D341Med (cell line): ENCODE data around the gene MYD88.
A peak's percentile ranks its signal among the peaks of the same experiment; 100 is the strongest.

Experiments
- DNase-seq: peaks from one replicate; pipeline ENCODE4 v3.0.0; 2012; ENCODE audit warnings: low spot score

The MYD88 gene

GRCh38 chr3:38112378-38112761, 26.1 kb upstream of the MYD88 start:
- DNase-seq = no peak

- DNase-seq = no peak
Observed at GRCh38 chr3:38114052-38114874, 24.2 kb upstream of the MYD88 start.

DNA sequence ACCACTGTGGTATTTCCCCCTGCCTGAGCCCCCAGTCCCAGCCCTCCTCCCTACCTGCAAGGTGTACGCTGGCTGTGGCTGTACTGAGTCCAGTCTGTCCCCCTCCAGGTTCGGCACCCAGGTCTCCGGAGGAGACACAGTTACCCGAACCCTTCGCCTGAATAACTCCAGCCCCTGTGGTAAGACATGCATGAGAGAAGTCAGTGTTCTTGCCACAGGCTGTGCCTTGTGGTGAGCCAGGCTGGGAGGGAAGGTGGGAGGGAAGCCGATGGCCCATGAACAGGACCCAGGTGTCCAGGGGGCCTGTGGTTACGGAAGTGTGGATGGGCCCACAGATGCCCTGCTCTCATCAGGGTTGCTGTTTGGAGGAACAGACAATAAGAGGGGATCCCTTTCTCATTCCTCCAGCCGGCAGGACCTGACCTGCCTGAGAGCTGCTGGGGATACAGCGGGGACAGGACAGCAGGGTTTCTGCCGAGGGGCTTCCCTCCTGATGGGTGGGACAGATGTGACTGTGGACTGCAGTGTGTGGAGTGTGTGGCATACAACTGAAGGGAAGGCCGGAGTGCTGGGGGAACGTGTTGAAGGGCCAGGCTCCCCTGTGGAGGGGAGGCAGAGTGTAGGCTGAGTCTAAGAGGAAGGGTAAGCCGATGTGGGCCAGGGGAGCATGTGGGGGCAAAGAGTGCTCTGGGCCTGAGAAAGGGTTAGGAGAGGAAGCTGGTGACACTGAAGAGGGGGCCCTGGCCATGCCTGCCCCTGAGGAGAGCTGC, 23.4 kb upstream of the MYD88 start:
- no peak for DNase-seq

GRCh38 chr3:38115645-38116427, 22.6 kb upstream of the MYD88 start:
- DNase-seq = no peak

- DNase-seq = no peak
Observed at GRCh38 chr3:38116471-38117162, 21.8 kb upstream of the MYD88 start.

DNA sequence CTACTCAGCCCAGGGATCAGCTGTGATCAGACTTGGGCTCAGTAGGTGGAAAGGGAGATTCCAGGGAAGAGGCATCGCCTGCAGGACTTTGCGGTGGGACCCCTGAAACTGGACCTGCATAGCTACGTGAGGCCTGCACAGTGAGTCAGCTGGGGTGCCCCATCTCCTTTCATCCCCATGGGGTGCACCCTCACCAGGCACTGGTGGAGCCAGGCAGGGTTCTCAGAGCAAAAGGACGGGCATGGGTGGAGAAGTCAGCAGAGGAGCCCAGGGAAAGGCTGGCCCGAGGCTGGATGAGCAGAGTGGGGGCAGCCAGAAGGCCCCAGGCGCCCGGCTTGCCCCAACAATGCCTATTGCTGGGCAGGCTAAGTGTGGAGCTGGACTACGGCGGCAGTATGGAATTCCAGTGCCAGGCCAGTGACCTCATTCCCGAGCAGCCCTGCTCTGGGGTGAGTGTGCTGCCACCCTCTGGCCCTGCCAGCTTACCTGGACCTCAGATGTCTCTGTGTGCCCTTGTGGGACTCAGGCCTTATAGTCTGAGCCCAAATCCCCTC, 21.2 kb upstream of the MYD88 start:
- DNase-seq = no peak

DNA sequence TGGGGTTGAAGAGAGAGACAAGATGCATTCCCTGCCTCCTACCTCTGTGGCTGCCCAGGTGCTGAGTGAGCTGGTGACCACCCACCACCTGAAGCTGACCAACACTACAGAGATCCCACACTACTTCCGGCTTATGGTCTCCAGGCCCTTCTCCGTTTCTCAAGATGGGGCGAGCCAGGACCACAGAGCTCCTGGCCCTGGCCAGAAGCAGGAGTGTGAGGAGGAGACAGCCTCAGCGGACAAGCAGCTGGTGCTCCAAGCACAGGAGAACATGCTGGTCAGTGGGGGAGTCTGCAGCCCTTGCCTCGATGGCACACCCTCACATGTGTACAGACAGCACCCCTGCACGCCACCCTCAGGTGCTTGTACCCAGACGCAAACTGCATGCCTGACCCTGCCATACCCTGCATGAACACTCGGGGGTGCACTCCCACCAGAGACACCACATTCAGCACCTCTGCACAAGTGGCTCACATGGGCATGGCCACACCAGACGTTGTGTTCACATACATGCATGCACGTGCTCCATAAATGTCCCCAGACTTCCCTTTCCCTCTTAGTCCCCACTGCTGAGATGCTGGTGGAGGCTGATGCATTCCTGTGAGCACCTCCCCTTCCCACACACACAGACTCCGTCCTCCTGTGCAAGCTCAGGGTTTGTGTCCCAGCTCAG, 20.6 kb upstream of the MYD88 start:
- peak; percentile 83 for DNase-seq

DNA sequence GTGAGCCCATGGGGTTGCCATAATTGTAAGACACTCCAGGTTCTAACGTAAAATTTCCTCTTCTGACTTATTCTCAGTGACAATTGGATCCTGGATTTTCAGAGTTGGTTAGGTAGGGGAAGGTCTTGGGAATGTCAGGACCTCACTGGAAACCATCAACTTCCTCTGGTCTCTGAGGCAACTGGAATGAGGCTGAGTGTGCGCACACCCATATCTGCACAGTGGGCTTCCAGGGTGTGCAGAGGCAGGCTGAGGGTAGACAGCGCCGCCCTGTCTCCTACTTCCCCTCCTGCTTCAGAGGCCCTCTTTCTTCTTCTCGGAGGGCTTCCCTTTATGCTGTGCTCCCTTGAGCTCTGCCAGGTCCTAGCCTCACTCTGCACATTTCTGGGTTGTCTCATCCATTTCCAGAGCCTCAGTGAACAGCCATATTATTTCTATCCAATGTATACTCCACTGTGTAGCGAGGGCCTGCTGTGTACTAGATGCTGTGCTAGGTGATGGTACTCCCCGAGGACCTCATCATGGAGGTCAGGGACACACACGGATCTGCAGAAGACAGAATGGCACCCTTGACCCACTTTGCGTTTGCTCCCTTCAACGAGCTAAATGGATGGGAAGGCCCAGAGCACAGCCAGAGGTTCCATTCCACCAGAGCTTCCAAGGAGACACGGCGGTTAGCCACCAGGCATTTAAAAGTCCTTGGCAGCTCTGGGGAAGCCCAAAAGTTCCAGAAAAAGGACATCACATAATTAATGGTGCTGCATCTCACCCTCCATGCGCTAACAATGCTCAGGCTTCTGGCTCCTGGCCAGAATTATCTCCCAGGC, 19.8 kb upstream of the MYD88 start:
- DNase-seq = no peak

GRCh38 chr3:38119248-38119544, 19.3 kb upstream of the MYD88 start:
- no peak for DNase-seq

DNA sequence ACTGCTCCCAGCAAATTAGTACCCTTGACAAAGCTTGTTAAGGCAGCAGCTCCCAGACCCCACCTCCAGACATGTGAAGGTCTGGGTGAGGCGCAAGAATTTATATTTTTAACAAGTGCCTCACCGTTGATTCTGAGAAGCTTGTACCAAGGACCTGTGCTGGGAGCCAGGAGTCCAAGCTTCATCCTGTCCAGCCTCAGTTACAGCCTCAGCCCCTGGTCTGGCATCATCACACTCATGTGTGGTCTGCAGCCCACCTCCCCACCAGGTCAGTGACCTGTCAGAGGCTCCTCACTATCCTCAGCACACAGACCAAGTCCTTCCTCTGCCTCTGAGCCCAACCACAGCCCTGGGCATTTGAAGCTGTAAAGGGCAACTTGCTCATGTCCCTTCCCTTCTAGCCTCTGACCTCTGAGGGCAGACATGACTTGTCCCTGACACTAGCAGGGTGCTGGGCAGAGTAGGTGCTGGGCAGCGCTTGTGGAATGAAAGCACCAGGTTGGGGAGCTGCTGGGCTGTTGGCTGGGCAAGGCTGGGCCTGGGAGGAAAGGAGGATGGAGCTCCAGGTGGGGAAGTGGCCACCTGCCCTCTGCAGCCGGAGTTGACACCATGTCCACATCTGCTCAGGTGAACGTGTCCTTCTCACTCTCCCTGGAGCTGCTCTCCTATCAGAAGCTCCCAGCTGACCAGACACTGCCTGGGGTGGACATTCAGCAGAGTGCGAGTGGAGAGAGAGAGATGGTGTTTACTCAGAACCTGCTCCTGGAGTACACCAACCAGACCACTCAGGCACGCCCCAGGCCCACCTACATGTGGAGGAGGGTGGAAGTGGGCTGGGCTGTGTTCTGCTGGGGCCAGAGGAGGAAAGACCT, 18.4 kb upstream of the MYD88 start:
- DNase-seq = no peak

DNA sequence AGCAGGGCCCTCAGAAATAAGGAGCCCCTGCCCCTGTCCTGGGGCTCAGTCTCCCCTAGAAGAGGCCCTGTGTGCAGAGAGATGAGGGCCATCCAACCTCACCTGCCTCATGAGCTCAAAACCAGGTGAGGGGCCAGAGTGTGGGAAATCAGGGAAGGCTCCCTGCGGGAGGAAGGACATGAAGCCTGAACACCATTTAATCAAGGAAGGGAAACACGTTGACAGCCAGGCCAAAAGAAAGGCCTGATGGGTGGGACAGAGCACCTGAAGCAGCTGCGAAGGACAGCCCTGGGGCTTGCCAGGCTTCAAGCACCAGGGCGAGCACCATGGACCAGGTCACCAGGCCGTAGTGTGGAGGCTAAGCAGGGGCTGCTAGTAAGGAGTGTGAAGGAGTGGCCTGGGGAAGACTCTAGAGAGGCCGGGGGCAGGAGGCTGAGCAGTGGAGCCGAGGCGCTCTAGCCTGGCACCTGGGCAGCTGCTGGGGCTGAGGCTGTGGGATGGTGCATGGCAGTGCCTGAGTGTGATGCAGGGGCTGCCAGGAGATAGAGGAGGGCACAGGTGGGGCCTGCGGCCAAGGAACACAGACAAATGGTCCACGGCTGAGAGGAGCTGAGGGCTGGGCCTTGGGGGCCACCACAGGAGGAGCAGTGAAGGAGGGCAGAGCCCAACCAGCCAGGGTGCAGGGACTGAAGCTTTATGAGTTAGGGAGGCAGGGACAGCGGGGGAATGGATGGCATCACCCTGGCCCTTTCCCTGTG, 17.6 kb upstream of the MYD88 start:
- DNase-seq = no peak

GRCh38 chr3:38121451-38121831, 17.0 kb upstream of the MYD88 start:
- DNase-seq = no peak

DNA sequence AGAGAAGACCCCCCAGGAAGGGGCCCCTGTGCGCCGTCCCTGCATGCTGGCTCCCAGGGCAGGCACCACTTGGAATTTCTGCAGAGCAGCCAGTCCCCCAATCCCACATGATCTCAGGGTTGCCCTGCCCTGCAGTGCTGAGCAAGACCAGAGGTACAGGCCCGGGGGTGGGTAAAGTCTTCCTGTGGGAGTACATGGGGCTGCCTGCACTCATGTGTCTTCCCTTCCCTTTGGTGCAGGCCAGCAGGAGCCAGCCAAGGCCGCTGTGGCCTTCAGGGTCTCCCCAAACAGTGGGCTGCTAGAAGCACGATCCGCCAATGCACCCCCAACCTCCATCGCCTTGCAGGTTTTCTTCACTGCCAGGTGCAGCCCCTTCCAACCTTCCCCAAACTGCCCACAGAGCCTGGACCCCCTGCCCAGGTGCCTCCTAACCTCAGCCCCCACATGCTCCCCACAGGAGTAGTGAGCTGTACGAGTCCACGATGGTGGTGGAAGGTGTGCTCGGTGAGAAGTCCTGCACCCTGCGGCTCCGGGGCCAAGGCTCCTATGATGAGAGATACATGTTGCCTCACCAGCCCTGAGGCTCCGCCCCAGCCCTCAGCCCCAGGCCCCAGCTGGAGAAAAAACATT, 16.5 kb upstream of the MYD88 start:
- DNase-seq = peak; percentile 6

- peak; percentile 8 for DNase-seq
Observed at GRCh38 chr3:38122712-38123290, 15.7 kb upstream of the MYD88 start.

DNA sequence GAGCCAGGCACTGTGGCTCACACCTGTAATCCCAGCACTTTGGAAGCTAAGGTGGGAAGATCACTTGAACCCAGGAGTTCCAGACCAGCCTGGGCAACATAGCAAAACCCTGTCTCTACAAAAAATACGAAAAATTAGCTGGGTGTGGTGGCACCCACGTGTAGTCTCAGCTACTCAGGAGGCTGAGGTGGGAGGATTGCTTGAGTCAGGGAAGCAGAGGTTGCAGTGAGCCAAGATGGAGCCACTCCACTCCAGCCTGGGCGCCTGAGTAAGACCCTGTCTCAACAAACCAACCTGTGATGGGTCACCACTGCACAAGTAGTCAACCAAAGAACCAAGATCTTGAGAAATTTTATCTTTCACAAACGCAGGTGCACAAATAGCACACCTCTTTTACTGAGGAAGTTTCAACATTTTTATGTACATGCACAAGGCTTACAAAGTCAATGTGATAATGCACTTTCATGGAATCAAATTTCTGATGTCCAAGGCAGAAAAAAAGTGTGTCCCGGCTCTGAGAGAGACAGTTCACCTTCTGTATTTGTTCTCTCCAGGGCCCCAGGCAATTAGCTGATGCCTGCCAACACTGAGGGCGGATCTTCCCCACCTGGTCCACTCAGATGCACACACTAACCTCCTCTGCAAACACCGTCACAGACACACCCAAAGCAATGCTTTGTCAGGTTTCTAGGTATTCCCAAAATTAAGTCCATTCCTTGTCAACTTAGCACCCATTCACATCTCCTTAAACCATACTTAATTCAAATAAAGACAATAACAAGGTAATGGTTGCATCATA, 13.9 kb upstream of the MYD88 start:
- no peak for DNase-seq

- peak; percentile 10 for DNase-seq
Observed at GRCh38 chr3:38125305-38126120, 12.9 kb upstream of the MYD88 start.
